Endothelial cell (in vitro differentiated cells): ENCODE data around the gene LBR. TPM values are rescaled to one million over a fixed set of nuclear protein-coding genes. Genes with fewer than 3 reads are reported as not detected.
A peak's percentile ranks its signal among the peaks of the same experiment; 100 is the strongest.

Source experiments
- DNase-seq: peaks from one replicate; pipeline ENCODE4 v3.0.0; 2021; ENCODE audit warnings: low spot score
- H3K27ac Mint-ChIP-seq: one replicate; pipeline ENCODE4 v1.8.0; 2021; ENCODE audit warnings: mixed read lengths, inconsistent platforms; ENCODE audit not compliant: unreplicated experiment
- H3K27me3 Mint-ChIP-seq: one replicate; pipeline ENCODE4 v1.8.0; 2021; ENCODE audit warnings: mild to moderate bottlenecking, moderate library complexity, mixed read lengths, inconsistent platforms; ENCODE audit not compliant: unreplicated experiment
- H3K36me3 Mint-ChIP-seq: one replicate; pipeline ENCODE4 v1.8.0; 2021; ENCODE audit warnings: mild to moderate bottlenecking, low read depth, mixed read lengths, inconsistent platforms; ENCODE audit not compliant: unreplicated experiment
- H3K4me1 Mint-ChIP-seq: one replicate; pipeline ENCODE4 v1.8.0; 2021; ENCODE audit warnings: mild to moderate bottlenecking, mixed read lengths, inconsistent platforms; ENCODE audit not compliant: unreplicated experiment
- H3K4me3 Mint-ChIP-seq: one replicate; pipeline ENCODE4 v1.8.0; 2021; ENCODE audit warnings: mild to moderate bottlenecking, mixed read lengths, inconsistent platforms; ENCODE audit not compliant: unreplicated experiment
- H3K9me3 Mint-ChIP-seq: one replicate; pipeline ENCODE4 v1.8.0; 2021; ENCODE audit warnings: mixed read lengths, inconsistent platforms; ENCODE audit not compliant: unreplicated experiment
- total RNA-seq: library from RNA; stranded (reverse); fragmentation: NEBNext Ultra II Directional; extraction: Animal tissue kit (Norgen Biotek cat#: 25700); gene quantifications from one replicate; pipeline ENCODE4 v1.2.1, GENCODE V29; 2021; ENCODE audit not compliant: unreplicated experiment
- TF ChIP-seq, protein P1 (sequence below): fragments of 200-600 bp; sonication (generic); IDR thresholded peaks from one replicate; pipeline ENCODE4 v1.5.0; 2021; ENCODE audit warnings: antibody characterized with exemption; ENCODE audit not compliant: unreplicated experiment

LBR gene
- total RNA-seq, 1 donor from 2014 or later, result 178 TPM

DNA sequence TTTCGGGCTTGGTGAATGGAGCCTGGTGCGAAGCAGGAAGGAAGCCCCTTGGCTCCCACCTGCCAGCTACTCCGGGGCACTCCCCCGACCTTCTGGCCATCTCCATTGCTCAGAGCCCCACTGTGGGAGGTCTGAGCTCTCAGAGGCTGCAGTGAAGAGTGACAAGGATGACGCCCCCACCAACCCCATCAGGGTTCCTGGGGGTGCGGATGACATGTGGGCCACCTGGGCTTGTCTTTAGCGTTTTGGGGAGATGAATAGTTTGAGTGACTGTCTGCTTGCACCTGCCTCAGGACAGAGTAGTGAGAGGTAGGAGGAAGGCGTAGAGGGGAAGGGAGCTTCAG is 43.2 kb upstream of the LBR start:
- Mint-ChIP-seq H3K9me3 (no peaks in the 10 kb centered on the region), H3K27ac (no peak overlapping the region), H3K27me3 (peaks cover 6% of the 10 kb centered on the region), H3K4me3 (no peak overlapping the region), H3K36me3 (peaks cover 3% of the 10 kb centered on the region), H3K4me1 (peaks cover 10% of the 10 kb centered on the region)
- TF ChIP-seq, protein P1, sequence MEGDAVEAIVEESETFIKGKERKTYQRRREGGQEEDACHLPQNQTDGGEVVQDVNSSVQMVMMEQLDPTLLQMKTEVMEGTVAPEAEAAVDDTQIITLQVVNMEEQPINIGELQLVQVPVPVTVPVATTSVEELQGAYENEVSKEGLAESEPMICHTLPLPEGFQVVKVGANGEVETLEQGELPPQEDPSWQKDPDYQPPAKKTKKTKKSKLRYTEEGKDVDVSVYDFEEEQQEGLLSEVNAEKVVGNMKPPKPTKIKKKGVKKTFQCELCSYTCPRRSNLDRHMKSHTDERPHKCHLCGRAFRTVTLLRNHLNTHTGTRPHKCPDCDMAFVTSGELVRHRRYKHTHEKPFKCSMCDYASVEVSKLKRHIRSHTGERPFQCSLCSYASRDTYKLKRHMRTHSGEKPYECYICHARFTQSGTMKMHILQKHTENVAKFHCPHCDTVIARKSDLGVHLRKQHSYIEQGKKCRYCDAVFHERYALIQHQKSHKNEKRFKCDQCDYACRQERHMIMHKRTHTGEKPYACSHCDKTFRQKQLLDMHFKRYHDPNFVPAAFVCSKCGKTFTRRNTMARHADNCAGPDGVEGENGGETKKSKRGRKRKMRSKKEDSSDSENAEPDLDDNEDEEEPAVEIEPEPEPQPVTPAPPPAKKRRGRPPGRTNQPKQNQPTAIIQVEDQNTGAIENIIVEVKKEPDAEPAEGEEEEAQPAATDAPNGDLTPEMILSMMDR, result no peak
- no peak for DNase-seq

DNA sequence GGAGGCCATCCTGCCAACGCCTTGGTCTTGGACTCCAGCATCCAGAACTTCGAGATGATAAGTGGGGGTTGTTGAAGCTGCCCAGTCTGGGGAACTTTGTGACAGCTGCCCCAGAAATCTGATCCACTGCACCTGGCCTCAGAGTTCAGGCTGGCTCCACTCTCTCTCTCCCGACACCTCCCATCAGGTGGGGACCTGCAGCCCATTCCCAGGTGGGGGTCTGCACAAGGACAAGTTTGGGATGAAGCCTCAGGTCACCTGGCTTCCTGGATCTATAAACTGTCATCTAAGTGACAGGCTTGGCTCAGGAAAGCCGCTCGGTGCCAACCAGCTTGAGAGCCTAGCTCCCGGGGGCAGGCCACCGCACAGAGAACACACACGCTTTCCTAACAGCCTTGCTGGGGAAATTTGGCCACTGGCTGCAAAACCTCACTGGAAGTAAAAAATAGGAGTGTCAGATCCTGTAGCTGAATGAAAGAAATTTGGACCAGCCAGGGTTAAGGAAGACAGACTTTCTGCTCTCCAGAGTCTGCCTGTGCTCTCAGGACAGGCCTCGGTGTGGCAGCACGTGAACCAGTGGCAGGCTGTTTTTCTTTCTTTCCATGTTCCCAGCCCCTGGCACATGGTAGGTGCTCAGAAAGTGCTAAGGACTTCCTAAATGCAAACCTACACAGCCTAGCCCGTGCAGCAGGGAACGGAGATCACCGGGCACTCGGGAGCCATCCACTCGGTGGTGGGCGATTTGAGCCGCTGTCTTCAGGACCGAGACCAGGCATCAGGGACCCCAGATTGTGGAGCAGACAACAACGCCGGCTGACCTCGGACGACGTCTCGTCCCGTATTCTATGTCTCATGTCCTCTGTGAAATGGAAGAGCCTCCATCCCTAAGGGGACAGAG is 42.6 kb upstream of the LBR start:
- Mint-ChIP-seq H3K4me1 (peaks cover 11% of the 10 kb centered on the region), H3K27ac (no peak overlapping the region), H3K4me3 (no peak overlapping the region), H3K27me3 (peaks cover 6% of the 10 kb centered on the region), H3K36me3 (peaks cover 3% of the 10 kb centered on the region), H3K9me3 (no peaks in the 10 kb centered on the region)
- TF ChIP-seq, protein P1, result no peak
- DNase-seq, result no peak

DNA sequence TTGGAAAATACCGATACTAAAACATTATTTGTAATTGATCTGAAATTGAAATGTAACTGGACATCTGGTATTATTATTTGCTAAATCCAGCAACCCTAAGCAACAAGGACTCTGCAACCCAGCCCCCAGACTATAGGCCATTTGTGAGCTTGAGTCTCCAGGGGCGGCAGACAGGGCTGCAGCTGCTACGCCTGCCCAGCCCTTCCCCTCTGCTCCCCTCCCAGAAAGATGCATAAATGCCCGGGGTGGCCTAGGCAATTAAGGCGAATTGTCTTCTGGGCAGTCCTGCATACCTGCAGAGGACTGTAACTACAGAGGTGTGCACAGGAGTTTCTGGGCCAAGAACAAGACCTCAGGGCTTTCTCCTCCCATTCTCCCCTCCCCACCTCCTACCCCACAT is 41.2 kb upstream of the LBR start:
- TF ChIP-seq, protein P1, result no peak
- H3K36me3 Mint-ChIP-seq, result peaks cover 3% of the 10 kb centered on the region
- no peak for DNase-seq
- no peak overlapping the region for H3K27ac Mint-ChIP-seq
- peaks cover 17% of the 10 kb centered on the region for H3K4me1 Mint-ChIP-seq
- no peaks in the 10 kb centered on the region for H3K9me3 Mint-ChIP-seq
- peak overlapping the region; percentile 39 for H3K4me3 Mint-ChIP-seq
- H3K27me3 Mint-ChIP-seq, result peaks cover 6% of the 10 kb centered on the region

DNA sequence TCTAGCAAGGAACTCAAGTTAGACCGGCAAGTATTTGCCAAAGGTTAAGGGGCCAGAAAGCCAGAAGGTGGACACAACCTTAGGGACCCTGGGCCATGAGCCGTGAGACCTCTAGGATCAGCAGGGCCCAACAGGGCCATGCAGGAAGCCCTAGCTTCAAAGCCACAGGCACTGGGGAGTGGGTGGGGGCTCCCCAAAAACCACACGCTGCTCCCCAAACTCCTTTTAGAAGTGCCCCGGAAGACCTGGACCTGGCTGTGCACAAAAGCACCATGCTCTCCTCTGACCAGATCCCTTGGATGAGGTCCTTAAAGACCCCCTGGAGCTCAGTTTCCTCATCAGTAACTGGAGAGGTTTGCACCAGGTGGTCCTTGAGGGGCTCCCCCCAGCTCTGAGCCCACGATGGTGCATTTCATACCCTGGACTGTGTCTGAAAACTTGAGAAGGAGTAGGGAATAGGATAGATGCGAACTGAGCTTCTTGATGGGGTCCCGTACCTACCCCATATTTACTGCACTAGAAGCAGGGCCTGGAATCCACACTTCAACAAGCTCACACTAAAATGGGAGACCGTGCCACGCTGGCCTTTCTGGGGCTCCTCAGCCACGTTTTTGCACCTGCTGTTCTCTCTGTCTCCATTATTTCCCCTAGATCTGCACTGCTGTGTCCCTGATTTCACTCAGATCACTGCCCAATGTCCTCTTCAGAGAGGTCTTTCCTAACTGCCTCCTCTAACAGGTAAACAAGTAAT is 40.6 kb upstream of the LBR start:
- DNase-seq, result no peak
- peaks cover 3% of the 10 kb centered on the region for H3K36me3 Mint-ChIP-seq
- TF ChIP-seq, protein P1, result no peak
- H3K4me1 Mint-ChIP-seq, result peaks cover 19% of the 10 kb centered on the region
- H3K27ac Mint-ChIP-seq, result no peak overlapping the region
- H3K4me3 Mint-ChIP-seq, result peak overlapping the region; percentile 39
- H3K27me3 Mint-ChIP-seq, result peaks cover 3% of the 10 kb centered on the region
- no peaks in the 10 kb centered on the region for H3K9me3 Mint-ChIP-seq
